ENCODE measurements around the gene TAS1R3. TPM values are rescaled to one million over a fixed set of nuclear protein-coding genes. Genes with fewer than 3 reads are reported as not detected.

Gene TAS1R3
- total RNA-seq, 2 donors from 2014 or later = 0.09 to 0.35 TPM

GRCh38 chr1:1309251-1310108, 21.6 kb upstream of the TAS1R3 start:
- WGBS, 2 experiments (ENCODE audit: insufficient coverage in 1 of 2, insufficient read length in 1 of 2) = 28 to 36% methylated on average over 20 to 57 of the region's 57 CpGs
- H3K4me3 Mint-ChIP-seq = peak overlapping the region; percentile 67

GRCh38 chr1:1310109-1310385, 21.0 kb upstream of the TAS1R3 start:
- DNase-seq = no peak
- no peaks in the 10 kb centered on the region for H3K27me3 ChIP-seq (ENCODE audit: control insufficient read depth, insufficient read depth, low read length, poor library complexity, severe bottlenecking)
- Mint-ChIP-seq H3K9me3 (no peaks in the 10 kb centered on the region), H3K36me3 (ENCODE audit: low read depth) (peaks cover 9% of the 10 kb centered on the region), H3K4me3 (peak overlapping the region; percentile 67), H3K27me3 (ENCODE audit: insufficient read depth) (no peaks in the 10 kb centered on the region), H3K4me1 (peaks cover 15% of the 10 kb centered on the region), H3K27ac (no peak overlapping the region)
- peaks cover 34% of the 10 kb centered on the region for H3K36me3 ChIP-seq (ENCODE audit: control insufficient read depth, insufficient read depth, low read length)
- no peak overlapping the region for H3K27ac ChIP-seq (ENCODE audit: low read depth, low read length)
- peaks cover 16% of the 10 kb centered on the region for H3K4me1 ChIP-seq (ENCODE audit: control insufficient read depth, insufficient read depth, low read length)
- 82 to 95% methylated on average over 3 of the region's 3 CpGs for WGBS, 2 experiments (ENCODE audit: insufficient coverage in 1 of 2, insufficient read length in 1 of 2)
- no peak overlapping the region for H3K4me3 ChIP-seq (ENCODE audit: low read length)
- H3K9me3 ChIP-seq (ENCODE audit: control insufficient read depth, low read length) = no peaks in the 10 kb centered on the region
- H3K9ac ChIP-seq (ENCODE audit: extremely low read depth, low read length, poor library complexity, severe bottlenecking) = no peak overlapping the region
- no peak for TF ChIP-seq CTCF (conservative IDR thresholded peaks at IDR 0.05)

More at GRCh38 chr1:1309251-1310108, 21.6 kb upstream of the TAS1R3 start:
- H3K27ac ChIP-seq (ENCODE audit: low read depth, low read length) = no peak overlapping the region
- H3K36me3 Mint-ChIP-seq (ENCODE audit: low read depth) = peaks cover 9% of the 10 kb centered on the region
- no peak overlapping the region for H3K27ac Mint-ChIP-seq
- peak overlapping the region; percentile 64 for H3K9ac ChIP-seq (ENCODE audit: extremely low read depth, low read length, poor library complexity, severe bottlenecking)
- peak; percentile 81 for DNase-seq
- H3K9me3 ChIP-seq (ENCODE audit: control insufficient read depth, low read length) = no peaks in the 10 kb centered on the region
- no peaks in the 10 kb centered on the region for H3K27me3 ChIP-seq (ENCODE audit: control insufficient read depth, insufficient read depth, low read length, poor library complexity, severe bottlenecking)
- H3K9me3 Mint-ChIP-seq = no peaks in the 10 kb centered on the region
- no peaks in the 10 kb centered on the region for H3K27me3 Mint-ChIP-seq (ENCODE audit: insufficient read depth)
- H3K4me1 ChIP-seq (ENCODE audit: control insufficient read depth, insufficient read depth, low read length) = peaks cover 20% of the 10 kb centered on the region
- TF ChIP-seq CTCF (conservative IDR thresholded peaks at IDR 0.05) = no peak
- peaks cover 15% of the 10 kb centered on the region for H3K4me1 Mint-ChIP-seq
- H3K36me3 ChIP-seq (ENCODE audit: control insufficient read depth, insufficient read depth, low read length) = peaks cover 28% of the 10 kb centered on the region
- peak overlapping the region; percentile 79 for H3K4me3 ChIP-seq (ENCODE audit: low read length)

GRCh38 chr1:1310476-1311053, 20.5 kb upstream of the TAS1R3 start:
- Mint-ChIP-seq H3K4me3 (no peak overlapping the region), H3K4me1 (peaks cover 13% of the 10 kb centered on the region), H3K27me3 (ENCODE audit: insufficient read depth) (no peaks in the 10 kb centered on the region), H3K9me3 (no peaks in the 10 kb centered on the region), H3K36me3 (ENCODE audit: low read depth) (peaks cover 11% of the 10 kb centered on the region), H3K27ac (no peak overlapping the region)
- Histone ChIP-seq H3K9me3 (ENCODE audit: control insufficient read depth, low read length) (no peaks in the 10 kb centered on the region), H3K27me3 (ENCODE audit: control insufficient read depth, insufficient read depth, low read length, poor library complexity, severe bottlenecking) (no peaks in the 10 kb centered on the region), H3K9ac (ENCODE audit: extremely low read depth, low read length, poor library complexity, severe bottlenecking) (no peak overlapping the region), H3K4me1 (ENCODE audit: control insufficient read depth, insufficient read depth, low read length) (peaks cover 11% of the 10 kb centered on the region), H3K36me3 (ENCODE audit: control insufficient read depth, insufficient read depth, low read length) (peaks cover 36% of the 10 kb centered on the region), H3K4me3 (ENCODE audit: low read length) (no peak overlapping the region), H3K27ac (ENCODE audit: low read depth, low read length) (no peak overlapping the region)
- DNase-seq = no peak
- WGBS, 2 experiments (ENCODE audit: insufficient coverage in 1 of 2, insufficient read length in 1 of 2) = 94 to 95% methylated on average over 14 to 21 of the region's 21 CpGs
- TF ChIP-seq CTCF (conservative IDR thresholded peaks at IDR 0.05) = no peak
